Measurements from ENCODE around the gene SIVA1.

SIVA1 gene

DNA sequence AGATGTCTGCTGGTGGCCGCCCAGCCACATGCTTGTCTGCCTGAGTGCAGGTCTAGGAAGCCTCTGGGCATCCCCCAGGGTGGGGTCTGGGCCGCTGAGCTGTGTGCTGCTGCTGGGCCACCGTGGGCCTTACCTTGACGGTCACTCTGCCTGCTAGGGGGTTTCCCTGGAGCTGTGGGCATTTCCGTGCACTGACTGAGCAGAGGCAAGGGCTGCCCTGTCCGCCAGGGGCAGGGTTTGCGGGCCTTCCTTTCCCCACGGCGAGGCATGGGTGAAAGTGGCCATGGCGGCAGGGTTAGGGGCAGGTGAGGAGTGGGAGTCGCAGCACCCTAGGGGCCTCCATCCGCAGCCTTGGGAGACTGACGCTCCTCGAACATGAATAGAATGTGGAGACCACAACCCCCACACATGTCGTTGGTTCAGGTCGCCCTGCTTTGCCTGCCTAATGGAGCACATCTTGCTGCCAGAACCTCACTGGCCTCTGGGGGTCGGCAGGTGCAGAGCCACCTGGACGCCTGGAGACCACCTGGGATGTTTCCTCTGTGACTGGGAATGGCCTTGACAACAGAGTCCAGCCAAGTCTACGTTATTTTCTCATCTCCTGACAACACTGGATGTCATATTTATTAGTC lies 50.4 kb downstream of the SIVA1 start:
- H3K9me3 Mint-ChIP-seq (ENCODE audit: low read depth): no peaks in the 10 kb centered on the region
- H3K27me3 Mint-ChIP-seq: no peaks in the 10 kb centered on the region
- no peak overlapping the region for H3K27ac Mint-ChIP-seq
- no peaks in the 10 kb centered on the region for H3K36me3 Mint-ChIP-seq
- H3K4me1 Mint-ChIP-seq (ENCODE audit: low read depth): peaks cover 25% of the 10 kb centered on the region
- no peak overlapping the region for H3K4me3 Mint-ChIP-seq

DNA sequence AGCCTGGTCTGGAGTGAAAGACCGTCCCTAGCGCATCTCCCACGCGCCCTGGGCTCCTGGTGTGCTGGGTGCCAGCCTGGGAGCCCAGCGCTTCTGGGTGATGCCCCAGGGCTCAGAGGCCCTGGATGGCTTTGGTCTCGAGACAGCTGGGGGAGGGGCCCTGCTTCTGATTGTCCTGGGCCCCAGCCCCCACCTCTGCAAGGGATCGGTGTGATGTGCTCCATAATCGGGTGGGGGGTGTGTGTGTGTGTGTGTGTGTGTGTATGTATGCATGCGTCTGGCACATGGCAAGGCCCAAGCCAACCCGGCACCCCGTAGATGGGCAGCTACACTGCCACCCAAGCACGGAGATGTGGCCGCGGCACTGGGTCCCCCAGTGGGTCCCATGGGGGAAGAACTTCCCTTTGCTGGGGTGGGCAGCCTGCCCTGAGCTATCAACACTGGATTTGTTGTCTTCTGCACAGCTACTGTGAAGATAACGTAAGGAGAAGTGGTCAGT lies 51.0 kb downstream of the SIVA1 start:
- no peak overlapping the region for H3K27ac Mint-ChIP-seq
- no peaks in the 10 kb centered on the region for H3K27me3 Mint-ChIP-seq
- H3K4me1 Mint-ChIP-seq (ENCODE audit: low read depth): peaks cover 21% of the 10 kb centered on the region

DNA sequence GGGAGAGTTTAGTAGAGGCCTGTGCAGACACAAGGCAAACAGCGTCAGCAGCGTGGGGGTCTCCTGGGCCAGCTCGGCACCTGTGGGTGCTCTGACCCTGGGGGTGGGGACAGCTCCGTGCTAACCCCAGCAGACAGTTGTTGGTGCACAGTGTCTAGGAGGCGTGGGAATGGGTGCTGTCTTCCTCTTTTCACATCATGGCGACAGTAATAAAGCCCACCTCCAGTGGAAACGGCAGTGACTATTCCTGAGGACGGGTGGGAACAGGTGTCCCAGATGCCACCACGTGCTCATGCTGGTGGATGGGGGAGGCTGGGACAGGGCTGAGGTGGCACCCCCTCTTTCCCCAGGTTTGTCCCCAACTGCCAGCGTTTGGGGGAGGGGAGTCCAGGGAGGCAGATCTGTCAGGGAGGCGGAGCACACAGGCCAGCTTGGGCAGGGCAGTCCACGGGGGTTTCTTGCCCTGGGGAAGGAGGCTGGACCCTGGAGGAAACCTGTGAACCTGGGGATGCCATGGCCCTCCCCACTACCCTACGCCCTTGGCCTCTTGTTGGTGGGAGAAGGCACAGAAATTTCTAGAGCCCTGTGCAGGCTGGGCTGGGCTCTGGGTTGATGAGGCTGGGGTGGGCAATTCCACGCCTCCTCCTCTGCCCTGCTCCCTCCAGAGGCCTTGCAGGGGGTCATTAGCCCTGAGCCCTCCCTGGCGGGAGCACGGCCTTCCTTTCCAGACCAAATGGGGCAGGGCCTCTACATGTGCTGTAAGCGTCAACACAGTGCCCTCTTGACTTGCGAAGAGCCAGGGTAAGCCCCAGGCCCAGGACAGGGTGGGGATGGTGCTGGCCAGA lies 51.8 kb downstream of the SIVA1 start:
- H3K27me3 Mint-ChIP-seq: no peaks in the 10 kb centered on the region
- H3K9me3 Mint-ChIP-seq (ENCODE audit: low read depth): no peaks in the 10 kb centered on the region
- H3K4me3 Mint-ChIP-seq: no peak overlapping the region
- no peaks in the 10 kb centered on the region for H3K36me3 Mint-ChIP-seq
- H3K27ac Mint-ChIP-seq: no peak overlapping the region
- H3K4me1 Mint-ChIP-seq (ENCODE audit: low read depth): peaks cover 18% of the 10 kb centered on the region

More for the DNA sequence above, 51.0 kb downstream of the SIVA1 start:
- no peak overlapping the region for H3K4me3 Mint-ChIP-seq
- no peaks in the 10 kb centered on the region for H3K9me3 Mint-ChIP-seq (ENCODE audit: low read depth)
- H3K36me3 Mint-ChIP-seq: no peaks in the 10 kb centered on the region

DNA sequence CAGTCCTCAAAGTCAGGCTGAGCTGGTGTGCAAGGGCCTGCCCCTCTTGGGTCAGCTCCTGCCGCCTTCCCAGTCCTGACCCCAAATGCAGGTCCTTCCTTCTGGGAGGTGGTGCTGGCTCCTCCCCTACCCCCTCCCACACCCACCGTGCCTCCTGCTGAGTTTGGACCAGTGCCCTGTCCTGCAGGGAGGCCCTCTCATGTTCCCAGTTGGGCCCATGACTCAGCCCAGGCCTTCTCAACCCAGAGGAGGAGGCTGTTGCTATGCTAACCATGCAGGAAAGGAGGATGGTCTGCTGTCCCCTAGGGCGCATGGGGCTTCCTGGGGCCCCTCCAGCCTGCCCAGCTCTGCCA lies 52.4 kb downstream of the SIVA1 start:
- no peak overlapping the region for H3K27ac Mint-ChIP-seq

DNA sequence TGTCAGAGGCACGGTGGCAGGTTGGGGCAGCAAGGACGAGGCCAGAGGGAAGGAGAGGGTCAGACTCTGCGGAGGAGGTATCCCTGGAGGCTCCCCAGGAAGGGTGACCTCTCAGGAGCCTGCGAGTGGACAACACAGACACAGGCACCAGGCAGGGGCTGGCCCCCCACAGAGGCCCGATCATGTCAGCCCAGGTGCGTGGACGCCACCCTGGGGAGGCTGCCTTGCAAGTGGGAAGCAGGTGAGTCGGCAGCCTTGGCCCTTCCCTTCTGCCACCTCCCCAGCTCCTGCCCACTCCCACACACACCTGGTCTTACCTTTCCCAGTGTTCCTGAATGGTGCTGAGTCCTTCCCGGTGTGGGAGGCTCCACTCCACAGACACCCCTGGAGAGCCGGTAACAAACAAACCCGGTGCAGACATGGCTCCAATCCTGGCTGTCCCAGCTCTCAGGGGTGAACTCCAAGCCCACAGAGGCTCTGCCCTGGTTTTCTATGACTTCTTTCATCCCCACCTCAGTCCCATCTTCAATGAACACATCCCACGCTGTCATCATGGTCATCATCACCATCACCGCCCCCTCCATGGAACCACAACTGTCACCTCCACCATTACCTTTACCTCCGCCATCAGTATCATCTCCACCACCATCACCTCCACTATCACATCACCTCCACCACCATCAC lies 53.1 kb downstream of the SIVA1 start:
- Mint-ChIP-seq H3K36me3 (no peaks in the 10 kb centered on the region), H3K4me1 (ENCODE audit: low read depth) (peaks cover 16% of the 10 kb centered on the region), H3K27me3 (no peaks in the 10 kb centered on the region), H3K4me3 (no peak overlapping the region), H3K9me3 (ENCODE audit: low read depth) (no peaks in the 10 kb centered on the region), H3K27ac (no peak overlapping the region)

More for the DNA sequence above, 52.4 kb downstream of the SIVA1 start:
- Mint-ChIP-seq H3K36me3 (no peaks in the 10 kb centered on the region), H3K27me3 (no peaks in the 10 kb centered on the region), H3K9me3 (ENCODE audit: low read depth) (no peaks in the 10 kb centered on the region), H3K4me1 (ENCODE audit: low read depth) (peaks cover 16% of the 10 kb centered on the region), H3K4me3 (no peak overlapping the region)

DNA sequence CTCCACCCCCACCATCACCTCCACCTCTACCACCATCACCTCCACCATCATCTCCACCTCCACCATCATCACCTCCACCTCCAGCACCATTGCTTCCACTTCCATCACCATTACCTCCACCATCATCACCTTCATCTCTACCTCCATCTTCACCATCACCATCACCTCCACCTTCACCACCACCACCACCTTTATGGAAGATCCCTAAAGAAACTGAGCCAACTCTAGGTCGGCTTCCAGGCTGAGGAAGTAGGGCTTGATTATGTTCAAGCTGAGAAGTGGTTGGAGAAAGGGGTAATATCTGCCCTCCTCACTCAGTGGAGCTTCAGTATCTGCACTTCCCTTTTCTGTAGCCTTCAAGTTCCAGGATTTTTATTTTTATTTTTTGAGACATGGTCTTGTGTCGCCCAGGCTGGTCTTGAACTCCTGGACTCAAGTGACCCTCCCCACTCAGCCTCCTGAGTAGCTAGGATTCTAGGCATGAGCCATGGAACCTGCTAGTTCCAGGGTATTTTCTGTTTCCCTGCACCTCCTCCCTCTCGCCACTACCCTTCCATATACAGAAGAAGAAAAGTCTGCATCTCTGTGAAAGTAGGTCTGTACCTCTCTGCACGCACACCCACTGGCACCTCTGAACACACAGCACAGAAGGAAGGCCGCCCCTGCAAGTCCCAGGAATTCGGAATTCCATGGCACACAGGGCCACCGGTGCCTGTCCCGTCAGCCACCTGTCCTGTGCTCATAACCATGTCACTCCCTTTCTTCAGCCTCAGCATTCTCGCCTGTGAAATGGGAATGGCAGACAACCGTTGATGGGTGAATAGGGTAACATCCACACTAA lies 53.9 kb downstream of the SIVA1 start:
- Mint-ChIP-seq H3K9me3 (ENCODE audit: low read depth) (no peaks in the 10 kb centered on the region), H3K27ac (no peak overlapping the region), H3K4me3 (no peak overlapping the region), H3K4me1 (ENCODE audit: low read depth) (peaks cover 11% of the 10 kb centered on the region), H3K27me3 (no peaks in the 10 kb centered on the region), H3K36me3 (no peaks in the 10 kb centered on the region)

DNA sequence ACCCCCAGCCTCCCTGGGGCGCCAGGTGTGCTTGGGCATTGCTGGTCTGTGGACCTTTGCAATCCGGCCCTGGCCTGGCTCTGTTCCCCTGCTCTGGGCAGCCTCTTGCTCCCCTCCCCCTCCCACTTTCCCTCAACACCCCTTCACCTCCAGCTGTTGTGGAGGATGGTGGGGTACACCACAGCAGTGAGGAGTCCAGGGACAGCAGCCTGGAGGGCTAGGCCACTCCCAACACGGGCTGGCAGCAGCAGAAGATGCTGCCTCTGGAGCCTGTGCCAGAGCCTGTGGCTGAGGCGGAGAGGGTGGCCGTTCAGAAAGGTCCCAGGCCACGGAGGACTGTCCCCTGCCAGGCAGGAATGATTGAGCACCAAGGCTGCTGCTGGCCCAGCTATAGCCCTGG lies 55.5 kb downstream of the SIVA1 start:
- Mint-ChIP-seq H3K36me3 (no peaks in the 10 kb centered on the region), H3K4me3 (no peak overlapping the region), H3K27me3 (no peaks in the 10 kb centered on the region), H3K9me3 (ENCODE audit: low read depth) (no peaks in the 10 kb centered on the region), H3K27ac (no peak overlapping the region), H3K4me1 (ENCODE audit: low read depth) (peaks cover 6% of the 10 kb centered on the region)

Data from activated naive CD8-positive, alpha-beta T cell (primary cell).